ENCODE measurements around the gene NANOGP8.
"Not testable (repeated sequence)": the region's sequence is repeated elsewhere in the genome, so short reads cannot be mapped to it uniquely, and the experiment has no call there.

NANOGP8 gene

DNA sequence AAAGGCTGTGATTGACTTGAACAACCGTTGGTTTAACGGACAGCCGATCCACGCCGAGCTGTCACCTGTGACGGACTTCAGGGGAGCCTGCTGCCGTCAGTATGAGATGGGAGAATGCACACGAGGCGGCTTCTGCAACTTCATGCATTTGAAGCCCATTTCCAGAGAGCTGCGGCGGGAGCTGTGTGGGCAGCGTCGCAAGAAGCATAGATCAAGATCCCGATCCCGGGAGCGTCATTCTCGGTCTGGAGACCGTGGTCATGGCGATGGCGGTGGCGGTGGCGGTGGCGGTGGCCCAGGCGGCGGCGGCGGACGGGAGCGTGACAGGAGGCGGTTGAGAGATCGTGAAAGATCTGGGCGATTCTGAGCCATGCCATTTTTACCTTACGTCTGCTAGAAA is 7.8 kb upstream of the NANOGP8 start:
- DNase-seq: no peak

DNA sequence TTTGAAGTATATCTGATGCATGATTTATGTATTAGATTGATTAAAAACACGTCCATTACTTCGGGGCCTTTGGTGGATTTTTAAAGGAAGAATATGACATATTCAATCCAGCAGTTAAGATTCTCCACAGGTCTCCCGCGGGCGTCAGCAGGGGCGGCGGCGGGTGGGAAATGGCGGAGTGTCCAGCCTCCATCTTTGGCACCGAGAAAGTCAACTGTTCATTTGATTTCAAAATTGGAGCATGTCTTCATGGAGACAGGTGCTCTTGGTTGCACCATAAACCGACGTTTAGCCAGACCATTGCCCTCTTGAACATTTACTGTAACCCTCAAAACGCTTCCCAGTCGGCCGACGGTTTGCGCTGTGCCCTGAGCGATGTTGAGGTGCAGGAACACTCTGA is 7.2 kb upstream of the NANOGP8 start:
- no peak for DNase-seq

DNA sequence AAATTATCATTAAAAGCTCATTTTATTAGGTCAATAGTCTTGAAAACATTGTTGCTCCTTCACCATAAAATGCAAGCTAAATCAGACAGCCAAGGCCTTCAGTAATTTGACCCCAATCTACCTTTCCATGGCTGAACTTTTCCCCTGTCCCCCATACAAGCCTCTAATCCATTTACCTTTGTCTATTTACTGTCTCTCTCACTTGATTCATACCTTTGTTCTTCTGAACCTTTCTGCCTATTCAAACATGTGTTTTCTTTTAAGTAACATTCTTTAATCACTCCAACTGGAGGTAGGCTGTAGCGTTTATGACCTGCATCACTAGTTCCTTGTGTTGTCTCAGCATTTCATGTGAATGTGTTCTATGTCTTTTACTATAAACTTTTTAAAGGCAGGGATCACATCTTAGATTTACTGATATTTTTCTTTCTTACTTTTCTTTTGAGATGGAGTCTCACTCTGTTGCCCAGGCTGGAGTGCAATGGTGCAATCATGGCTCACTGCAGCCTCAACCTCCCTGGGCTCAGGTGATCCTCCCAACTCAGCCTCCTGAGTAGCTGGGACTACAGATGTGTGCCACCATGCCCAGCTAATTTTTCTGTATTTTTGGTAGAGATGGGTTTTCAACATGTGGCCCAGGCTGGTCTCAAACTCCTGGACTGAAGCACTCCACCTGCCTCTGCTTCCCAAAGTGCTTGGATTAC is 5.2 kb upstream of the NANOGP8 start:
- no peak for DNase-seq

DNA sequence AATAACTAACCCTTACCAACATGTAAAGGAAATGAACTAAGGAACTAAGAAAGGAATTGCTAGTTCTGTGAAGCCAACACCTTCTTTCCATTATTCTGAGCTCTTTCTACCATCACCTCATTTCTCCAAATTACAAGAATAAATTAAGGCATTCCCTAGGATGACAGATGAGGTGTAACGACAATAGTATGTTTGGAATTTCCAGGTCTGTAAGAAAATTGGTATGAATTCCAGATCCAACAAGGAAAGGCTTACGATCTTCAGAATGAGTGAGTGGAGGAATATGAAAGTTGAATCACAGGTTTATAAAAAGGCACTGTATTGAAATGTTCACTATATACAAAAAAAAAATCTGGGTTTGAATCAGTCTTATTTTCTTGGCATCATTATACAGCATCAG is 4.5 kb upstream of the NANOGP8 start:
- DNase-seq: no peak

DNA sequence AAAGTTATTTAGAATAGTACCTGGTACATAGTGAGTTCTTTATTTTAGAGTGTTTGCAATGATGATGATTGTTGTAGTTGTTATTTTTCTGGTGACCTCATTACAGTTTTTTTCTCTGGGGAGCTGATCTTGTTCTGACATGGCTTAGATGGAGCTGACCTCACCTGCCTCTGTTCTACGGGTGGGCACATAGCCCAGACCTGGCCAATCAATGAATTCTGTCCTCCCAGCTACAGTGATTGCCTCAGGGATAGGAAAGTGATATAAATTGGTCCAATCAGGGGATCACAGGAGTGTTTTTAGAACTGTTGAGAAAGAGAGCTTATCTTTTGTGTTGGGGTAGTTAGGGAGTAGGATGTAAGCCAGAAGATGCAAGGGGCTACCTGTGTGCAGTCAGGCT is 3.2 kb upstream of the NANOGP8 start:
- DNase-seq: no peak

DNA sequence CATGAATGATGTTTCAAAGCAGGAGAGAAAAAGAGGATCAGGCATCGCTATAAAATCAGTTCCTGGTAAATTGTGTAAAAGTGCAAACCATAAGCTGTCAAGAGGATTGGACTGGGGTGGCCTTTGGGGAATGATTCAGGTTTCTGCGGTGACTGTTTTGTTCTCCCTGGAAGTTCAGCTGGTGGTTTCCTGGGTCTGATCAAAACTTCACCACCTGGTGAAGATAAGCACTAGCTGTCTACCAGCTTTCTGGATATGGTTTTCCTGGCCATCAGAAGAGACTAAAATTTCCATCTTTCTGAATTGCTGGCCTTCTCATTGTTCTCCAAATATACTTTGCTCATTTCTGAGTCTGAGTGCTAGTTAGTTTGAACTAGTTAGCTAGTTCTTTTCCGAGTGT is 2.7 kb upstream of the NANOGP8 start:
- DNase-seq: no peak

DNA sequence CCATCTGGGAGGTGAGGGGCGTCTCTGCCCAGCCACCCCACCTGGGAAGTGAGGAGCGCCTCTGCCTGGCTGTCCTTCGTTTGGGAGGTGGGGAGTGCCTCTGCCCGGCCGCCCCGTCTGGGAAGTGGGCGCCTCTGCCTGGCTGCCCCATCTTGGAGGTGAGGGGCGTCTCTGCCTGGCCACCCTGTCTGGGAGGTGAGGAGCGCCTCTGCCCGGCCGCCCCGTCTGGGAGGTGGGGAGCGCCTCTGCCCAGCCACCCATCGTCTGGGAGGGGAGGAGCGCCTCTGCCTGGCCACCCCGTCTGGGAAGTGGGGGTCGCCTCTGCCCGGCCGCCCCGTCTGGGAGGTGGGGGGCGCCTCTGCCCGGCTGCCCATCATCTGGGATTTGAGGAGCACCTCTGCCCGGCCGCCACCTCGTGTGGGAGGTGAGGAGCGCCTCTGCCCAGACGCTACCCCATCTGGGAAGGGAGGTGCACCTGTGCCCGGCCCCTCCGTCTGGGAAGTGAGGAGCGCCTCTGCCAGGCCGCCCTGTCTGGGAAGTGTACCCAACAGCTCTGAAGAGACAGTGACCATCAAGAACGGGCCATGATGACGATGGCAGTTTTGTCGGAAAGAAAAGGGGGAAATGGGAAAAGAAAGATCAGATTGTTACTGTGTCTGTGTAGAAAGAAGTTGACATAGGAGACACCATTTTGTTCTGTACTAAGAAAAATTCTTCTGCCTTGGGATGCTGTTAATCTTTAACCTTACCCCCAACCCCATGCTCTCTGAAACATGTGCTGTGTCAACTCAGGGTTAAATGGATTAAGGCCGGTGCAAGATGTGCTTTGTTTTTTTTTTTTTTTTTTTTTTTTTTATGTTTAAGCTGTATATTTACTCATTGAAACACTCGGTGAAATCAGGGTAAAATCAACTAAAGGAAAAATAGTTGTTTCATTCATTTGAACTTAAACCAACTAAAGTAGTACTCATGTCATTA is 2.4 kb downstream of the NANOGP8 start:
- DNase-seq: not testable (repeated sequence)

DNA sequence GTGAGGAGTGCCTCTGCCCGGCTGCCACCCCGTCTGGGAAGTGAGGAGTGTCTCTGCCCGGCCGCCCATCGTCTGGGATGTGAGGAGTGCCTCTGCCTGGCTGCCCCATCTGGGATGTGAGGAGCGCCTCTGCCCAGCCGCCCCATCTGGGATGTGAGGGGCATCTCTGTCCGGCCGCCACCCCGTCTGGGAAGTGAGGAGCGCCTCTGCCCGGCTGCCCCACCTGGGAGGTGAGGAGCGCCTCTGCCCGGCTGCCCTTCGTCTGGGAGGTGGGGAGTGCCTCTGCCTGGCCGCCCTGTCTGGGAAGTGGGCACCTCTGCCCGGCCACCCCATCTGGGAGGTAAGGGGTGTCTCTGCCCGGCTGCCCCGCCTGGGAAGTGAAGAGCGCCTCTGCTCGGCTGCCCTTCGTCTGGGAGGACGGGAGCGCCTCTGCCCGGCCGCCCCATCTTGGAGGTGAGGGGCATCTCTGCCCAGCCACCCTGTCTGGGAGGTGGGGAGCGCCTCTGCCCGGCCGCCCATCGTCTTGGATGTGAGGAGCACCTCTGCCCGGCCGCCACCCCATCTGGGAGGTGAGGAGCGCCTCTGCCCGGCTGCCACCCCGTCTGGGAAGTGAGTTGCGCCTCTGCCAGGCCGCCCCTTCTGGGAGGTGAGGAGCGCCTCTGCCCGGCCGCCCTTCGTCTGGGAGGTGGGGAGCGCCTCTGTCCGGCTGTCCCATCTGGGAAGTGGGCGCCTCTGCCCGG is 3.3 kb downstream of the NANOGP8 start:
- DNase-seq: not testable (repeated sequence)

DNA sequence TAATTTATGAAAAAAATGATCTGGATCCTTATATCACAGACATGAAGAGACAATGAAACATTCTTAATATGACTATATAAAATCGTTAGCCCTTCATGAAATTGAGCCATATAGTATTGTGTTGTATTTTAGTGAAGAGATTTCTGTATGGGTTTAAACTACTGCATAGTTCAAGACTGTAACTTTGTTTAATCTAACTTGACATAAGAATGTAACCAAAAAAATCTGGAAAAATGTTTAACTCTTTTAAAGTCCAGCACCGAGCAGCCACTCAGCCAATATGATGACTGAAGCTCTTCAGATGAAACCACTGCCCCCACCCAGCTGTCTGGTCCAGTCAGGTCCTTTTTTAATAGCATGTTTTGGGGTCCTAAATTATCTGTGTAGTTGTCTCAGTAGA is 4.9 kb downstream of the NANOGP8 start:
- no peak for DNase-seq

DNA sequence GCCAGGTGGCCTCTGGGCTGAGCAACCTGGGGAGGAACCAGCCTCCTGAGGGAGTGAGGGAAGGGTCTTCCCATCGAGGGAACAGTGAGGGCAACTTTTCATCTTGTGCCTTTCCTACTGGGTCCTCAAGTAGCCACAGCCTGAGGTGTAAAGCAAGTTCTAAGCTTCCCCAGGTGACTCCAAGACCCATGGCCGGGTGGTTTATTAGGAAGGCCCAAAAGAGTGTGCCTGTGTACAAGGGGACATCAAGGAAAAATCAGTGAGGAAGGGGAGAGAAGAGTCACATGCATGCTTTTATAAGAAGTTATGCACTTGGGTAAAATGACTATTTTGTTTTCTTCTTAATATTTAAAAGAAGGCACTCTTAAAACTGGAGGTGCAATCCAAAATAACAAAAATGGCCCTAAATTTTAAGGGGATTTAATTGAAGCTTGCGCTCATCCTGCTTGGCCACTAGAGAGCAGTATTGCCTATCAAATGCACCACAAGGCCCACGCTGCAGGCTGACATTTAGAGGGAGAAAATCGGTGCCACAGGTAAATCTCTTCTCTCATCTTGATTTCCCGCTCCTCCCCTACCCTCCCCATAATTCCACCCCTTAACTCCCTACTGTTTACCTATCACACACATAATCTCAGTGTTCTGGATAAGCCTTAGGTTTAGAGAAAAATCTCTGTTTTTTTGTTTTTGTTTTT is 6.7 kb downstream of the NANOGP8 start:
- no peak for DNase-seq

DNA sequence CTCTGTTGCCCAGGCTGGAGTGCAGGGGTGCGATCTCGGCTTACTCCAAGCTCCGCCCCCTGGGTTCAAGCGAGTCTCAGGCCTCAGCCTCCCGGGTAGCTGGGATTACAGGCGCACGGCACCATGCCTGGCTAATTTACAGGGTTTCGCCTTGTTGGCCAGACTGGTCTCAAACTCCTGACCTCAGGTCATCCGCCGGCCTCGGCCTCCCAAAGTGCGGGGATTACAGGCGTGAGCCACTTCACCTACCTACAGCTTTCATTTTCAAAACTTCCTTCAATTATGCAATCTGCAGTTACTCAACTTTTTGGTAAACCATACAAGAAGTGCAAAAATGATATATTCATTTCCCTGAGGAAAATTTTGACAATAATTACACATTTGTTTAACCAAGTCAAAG is 14.0 kb downstream of the NANOGP8 start:
- DNase-seq: no peak

DNA sequence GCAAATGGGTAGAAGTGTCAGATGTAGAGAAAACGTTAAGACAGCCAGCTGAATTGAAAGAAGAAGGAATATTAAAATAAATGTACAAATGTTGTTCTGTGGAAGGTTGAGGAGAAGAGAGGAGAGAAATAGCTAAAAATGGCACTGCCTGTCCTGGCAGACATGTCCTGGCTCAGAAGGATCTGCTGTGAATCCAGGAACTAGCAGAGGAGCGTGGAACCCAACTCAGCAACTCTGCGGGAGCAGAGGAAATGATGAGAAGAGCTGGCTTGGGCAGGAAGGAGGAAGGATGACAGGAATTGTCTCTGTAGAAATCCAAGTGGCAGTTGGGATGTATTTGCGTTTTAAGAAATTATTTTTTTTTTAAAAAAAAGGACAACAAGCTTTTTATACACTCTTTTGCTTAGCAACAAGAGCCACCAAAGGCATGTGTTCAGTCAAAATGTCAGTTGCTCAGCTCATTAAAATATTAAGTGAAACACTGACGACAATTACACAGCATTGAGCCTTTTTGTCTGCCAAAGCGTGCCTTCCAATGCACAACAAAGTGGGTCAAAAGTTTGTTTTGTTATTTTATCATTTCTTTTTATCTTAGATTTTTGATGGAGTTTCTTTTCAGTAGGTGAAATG is 16.1 kb downstream of the NANOGP8 start:
- DNase-seq: no peak

DNA sequence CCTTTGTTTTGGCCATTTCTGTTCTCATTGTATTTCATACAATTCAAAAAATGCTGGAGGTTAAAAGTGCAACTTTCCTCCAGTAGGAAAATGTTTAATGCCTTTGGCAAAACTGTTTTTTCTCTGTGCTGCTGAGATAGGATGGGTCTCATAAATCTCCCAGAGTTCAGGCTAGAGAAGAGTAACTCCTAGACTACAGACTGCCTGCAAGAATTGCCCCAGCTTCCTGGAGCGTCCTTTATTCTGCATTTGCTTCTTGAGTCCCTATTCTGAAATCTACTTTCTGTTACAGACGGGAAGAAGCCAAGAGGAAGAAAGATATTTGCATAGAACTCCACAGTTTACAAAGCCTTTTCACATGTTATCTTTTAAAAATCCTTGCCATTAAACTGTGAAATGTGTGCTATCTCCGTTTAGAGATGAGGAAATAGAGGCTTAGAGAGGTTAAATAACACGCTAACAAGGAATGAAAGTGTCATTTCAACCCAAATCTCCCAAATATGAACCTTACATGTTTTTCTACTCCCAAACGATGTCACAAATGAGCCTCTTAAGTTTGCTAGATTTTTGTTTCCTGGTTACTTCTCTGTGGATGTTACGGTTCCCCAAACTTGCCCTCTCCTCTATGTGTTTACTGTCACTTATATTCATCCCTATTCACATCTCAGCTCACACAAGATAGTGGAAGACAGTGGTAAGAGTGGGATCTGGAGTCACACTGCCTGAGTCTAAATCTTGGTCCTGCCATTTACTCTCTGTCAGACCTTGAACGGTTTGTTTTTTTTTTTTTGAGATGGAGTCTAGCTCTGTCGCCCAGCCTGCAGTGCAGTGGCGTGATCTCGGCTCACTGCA is 17.4 kb downstream of the NANOGP8 start:
- DNase-seq: no peak

DNA sequence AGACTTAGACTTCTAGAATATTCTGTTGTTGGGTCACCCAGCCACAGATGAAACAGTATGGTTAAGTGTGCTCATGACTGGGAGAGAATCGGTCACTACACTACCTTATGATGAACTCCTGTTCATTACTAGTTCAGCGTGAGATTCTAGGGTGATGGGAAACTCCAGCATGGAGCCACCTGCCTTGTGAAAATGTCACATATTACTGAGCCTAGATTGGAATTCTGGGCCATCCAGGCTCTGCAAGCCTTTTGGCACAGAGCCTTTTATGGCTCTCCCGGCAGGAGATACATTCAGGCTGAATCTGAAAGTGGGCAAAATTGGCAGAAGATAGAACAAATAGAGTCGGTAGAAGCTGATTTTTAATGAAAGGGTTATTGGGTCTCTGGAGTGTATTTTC is 19.0 kb downstream of the NANOGP8 start:
- no peak for DNase-seq

DNA sequence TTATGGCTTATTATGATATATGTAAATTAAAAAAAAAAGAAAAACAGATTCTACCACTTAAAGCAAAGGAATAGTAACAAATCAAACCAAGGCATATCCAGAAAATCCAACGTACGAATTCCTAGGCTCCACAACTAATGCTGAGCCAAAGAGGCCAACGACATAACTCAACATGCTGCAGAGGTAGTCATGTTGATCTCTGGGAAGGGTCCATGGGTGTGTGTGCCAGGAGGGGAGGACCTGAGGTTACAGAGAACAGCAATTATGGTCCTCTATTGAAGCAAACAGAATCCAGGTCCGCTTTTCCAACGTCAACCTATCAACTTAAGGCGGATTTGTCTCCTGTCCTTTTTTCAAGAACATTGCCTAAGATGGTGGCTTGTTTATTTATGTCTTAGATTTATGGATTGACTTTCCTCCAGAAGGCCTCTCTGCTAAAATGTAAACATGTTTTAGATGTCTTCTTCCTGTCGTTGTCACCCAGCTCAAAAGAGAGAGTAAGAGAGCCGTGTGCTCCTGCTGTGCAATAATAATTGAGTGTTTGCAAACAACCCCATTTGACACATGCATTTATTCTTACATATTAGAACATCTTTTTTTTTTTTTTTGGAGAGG is 20.4 kb downstream of the NANOGP8 start:
- DNase-seq: no peak

DNA sequence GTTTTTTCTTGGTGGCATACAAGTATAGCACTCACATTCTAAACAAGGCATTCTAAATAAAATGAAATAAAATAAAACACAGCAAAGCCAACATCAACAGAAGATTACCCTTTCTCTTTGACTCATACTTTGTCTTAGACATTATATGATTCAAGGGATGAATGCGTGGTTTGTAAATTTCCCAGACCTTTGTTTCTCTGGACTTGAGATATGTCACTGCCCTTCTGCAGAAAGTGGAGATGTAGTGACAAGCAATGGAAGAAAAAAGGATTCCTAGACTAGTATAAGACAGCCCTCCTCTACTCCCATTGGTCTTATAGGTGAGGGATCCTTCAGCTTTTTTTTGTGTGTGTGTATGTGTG is 22.4 kb downstream of the NANOGP8 start:
- DNase-seq: no peak

DNA sequence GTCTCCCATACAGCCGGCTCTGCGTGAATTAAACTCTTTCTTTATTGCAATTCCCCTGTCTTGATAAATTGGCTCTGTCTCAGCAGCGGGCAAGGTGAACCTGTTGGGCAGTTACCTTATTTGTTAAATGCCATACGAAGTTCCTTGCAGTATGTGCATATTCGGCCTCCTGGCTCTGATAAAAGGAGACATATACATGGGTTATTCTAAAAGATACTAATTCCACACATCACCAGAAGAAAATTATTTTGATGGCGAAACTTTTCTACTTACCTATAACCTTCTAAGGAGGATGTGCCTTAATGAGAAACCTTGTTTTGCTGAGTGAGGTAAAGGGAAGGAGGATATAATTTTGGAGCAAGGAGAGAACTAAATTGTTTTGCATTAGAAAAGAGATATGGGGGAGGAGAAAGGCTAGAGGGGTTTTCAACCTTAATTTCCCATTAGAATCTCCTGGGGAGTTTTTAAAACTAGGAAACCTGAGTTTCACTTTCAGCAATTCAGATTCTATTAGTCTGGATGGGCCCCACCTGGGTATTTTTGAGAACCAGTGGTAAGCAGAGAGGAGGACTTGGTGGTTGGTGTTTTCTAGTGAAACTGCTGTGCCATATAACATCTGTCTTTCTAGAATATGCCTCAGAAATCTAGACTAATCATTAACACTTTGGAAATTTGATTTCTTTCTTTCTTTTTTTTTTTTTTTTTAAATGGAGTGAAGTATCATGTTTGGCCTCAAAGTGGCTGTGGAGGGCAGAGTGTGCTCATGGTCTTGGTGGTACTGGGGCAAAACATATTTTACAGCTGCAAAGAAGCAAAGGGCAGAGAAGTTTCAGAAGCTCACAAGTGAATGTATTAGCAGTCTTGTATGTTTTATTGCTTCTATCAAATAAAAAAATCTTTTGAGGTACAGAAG is 23.0 kb downstream of the NANOGP8 start:
- DNase-seq: no peak

DNA sequence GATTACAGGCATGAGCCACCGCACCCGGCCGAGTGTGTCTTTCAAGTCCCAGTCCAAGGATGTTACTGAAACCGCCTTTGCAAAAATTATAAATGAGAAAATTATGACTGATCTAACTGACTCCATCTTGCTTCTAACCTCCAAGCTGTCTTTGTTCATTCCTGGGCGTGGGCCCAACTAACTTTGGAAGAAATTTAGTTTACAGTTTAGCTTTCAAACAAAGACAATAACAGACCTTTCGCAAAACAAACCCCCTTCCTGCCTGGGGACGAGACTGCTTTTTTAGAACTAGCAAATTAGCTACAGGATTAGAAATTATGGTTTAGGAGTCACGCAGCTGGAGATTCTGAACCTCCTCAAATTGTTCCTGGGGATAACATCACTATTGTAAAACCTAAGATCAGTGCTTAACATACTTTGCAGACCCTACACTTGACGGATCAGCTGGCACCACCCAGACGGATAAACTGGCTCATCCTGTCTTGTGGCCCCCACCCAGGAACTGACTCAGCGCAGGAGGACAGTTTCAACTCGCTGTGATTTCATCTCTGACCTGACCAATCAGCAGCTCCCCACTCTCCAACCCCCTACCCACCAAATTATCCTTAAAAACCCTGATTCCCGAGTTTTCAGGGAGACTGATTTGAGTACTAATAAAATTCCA is 23.8 kb downstream of the NANOGP8 start:
- no peak for DNase-seq

DNA sequence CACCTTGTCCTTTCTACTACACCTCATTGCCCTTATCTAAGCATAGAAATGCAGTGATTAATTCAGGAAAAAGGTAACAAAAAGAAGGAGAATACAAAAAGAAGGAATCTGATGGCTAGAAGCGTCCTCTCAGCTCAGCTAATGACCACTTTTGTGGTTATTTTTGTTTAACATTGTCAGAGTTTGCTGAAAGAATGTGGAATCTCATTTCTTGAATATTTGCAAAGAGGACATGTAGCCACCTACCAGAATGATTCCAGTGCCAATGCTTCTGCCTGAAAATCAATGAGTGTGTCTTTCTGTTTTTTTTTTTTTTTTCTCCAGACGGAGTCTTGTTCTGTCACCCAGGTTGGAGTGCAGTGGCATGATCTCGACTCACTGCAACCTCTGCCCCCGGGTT is 24.5 kb downstream of the NANOGP8 start:
- DNase-seq: no peak
